ENCODE results near the gene CLDN6.
A peak's percentile ranks its signal among the peaks of the same experiment; 100 is the strongest.

CLDN6 gene

DNA sequence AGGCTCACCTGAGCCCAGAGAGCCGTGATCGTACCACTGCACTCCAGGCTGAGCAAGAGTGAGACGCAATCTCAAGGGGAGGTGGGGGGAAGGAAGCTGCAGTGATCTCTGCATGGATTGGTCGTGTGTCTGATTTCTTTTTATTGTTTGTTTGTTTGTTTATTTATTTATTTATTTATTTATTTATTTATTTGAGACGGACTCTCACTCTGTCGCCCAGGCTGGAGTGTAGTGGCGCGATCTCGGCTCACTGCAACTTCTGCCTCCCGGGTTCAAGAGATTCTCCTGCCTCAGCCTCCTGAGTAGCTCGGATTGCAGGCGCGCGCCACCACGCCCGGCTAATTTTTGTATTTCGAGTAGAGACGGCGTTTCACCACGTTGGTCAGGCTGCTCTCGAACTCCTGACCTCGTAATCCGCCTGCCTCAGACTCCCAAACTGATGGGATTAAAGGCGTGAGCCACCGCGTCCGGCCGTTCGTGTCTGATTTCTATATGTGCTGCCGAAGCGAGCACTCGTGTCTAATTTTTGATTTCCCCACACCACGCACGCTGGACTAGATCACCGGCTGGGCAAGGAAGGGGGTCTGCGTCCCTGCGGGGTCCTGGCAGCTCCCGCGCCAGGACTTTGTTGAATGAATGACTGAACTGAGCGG lies 1.7 kb upstream of the CLDN6 start:
- peaks cover 12% of the 10 kb centered on the region for H3K4me1 ChIP-seq (ENCODE audit: control insufficient read depth, low read depth, low read length)
- H3K23ac ChIP-seq (ENCODE audit: low read length): no peak overlapping the region
- peak overlapping the region; percentile 69 for H3K9ac ChIP-seq (ENCODE audit: low read length)
- peaks cover 21% of the 10 kb centered on the region for H3K79me2 ChIP-seq (ENCODE audit: control insufficient read depth, insufficient read depth, low read length)
- H3K56ac ChIP-seq (ENCODE audit: low read length): peak overlapping the region; percentile 85
- no peak overlapping the region for H3K18ac ChIP-seq (ENCODE audit: low read length)
- H2BK5ac ChIP-seq (ENCODE audit: low read length): peak overlapping the region; percentile 23
- H3K27ac ChIP-seq (ENCODE audit: low read depth, low read length): no peak overlapping the region
- peak overlapping the region; percentile 83 for H3K4me2 ChIP-seq (ENCODE audit: low read length)
- H2BK120ac ChIP-seq (ENCODE audit: low read depth, low read length): no peak overlapping the region
- no CpG with 5 or more reads among the region's 40 CpGs for WGBS (ENCODE audit: extremely low coverage, insufficient coverage, low lambda C conversion rate)
- H3K4ac ChIP-seq (ENCODE audit: low read depth, low read length): no peak overlapping the region
- H2AK5ac ChIP-seq (ENCODE audit: low read length): no peak overlapping the region
- H2BK15ac ChIP-seq (replicated peaks; ENCODE audit: low read depth): no peak overlapping the region
- no peaks in the 10 kb centered on the region for H3K27me3 ChIP-seq (ENCODE audit: insufficient read depth, low read length, poor library complexity)
- peaks cover 2% of the 10 kb centered on the region for H3K36me3 ChIP-seq (ENCODE audit: control insufficient read depth, insufficient read depth, low read length)
- H4K8ac ChIP-seq (ENCODE audit: low read depth, low read length): no peak overlapping the region
- no peak overlapping the region for H4K5ac ChIP-seq (ENCODE audit: low read length)
- no peak overlapping the region for H3K4me3 ChIP-seq (ENCODE audit: low read length)
- peaks cover 8% of the 10 kb centered on the region for H3K79me1 ChIP-seq (ENCODE audit: low read length)
- DNase-seq: no peak

DNA sequence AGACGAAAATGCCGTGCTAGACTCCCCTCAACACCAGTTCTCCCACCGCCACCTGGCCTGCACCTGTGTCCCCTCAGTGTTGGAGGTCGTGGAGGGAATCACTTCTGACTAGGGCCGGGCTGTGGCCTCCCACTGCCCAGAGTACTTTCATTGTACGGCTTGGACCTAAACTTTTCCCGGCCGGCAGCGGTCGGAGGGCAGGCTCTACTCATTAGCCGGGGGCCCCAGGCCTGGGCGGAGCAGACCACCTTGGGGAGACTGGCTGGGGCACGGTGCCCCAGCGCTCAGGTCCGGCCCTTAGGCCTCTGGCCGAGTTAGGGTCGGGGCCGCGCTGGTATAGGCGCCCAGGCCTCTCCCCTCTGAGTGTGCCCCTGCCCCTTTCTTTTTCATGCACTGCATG lies 639 bp downstream of the CLDN6 start:
- Histone ChIP-seq H4K5ac (ENCODE audit: low read length) (no peak overlapping the region), H2BK120ac (ENCODE audit: low read depth, low read length) (no peak overlapping the region), H3K4me2 (ENCODE audit: low read length) (peak overlapping the region; percentile 94), H3K79me2 (ENCODE audit: control insufficient read depth, insufficient read depth, low read length) (peaks cover 21% of the 10 kb centered on the region), H3K56ac (ENCODE audit: low read length) (peak overlapping the region; percentile 97), H2BK15ac (replicated peaks; ENCODE audit: low read depth) (no peak overlapping the region), H3K4ac (ENCODE audit: low read depth, low read length) (peak overlapping the region; percentile 93), H3K9ac (ENCODE audit: low read length) (peak overlapping the region; percentile 98), H3K79me1 (ENCODE audit: low read length) (peaks cover 3% of the 10 kb centered on the region), H3K23ac (ENCODE audit: low read length) (peak overlapping the region; percentile 29), H3K27me3 (ENCODE audit: insufficient read depth, low read length, poor library complexity) (no peaks in the 10 kb centered on the region), H2BK5ac (ENCODE audit: low read length) (peak overlapping the region; percentile 76), H3K4me3 (ENCODE audit: low read length) (peak overlapping the region; percentile 89), H3K4me1 (ENCODE audit: control insufficient read depth, low read depth, low read length) (peaks cover 3% of the 10 kb centered on the region), H3K36me3 (ENCODE audit: control insufficient read depth, insufficient read depth, low read length) (peaks cover 2% of the 10 kb centered on the region), H3K27ac (ENCODE audit: low read depth, low read length) (peak overlapping the region; percentile 60), H2AK5ac (ENCODE audit: low read length) (peak overlapping the region; percentile 69), H3K18ac (ENCODE audit: low read length) (peak overlapping the region; percentile 70), H4K8ac (ENCODE audit: low read depth, low read length) (no peak overlapping the region)
- no peak for DNase-seq
- WGBS (ENCODE audit: extremely low coverage, insufficient coverage, low lambda C conversion rate): no CpG with 5 or more reads among the region's 20 CpGs

DNA sequence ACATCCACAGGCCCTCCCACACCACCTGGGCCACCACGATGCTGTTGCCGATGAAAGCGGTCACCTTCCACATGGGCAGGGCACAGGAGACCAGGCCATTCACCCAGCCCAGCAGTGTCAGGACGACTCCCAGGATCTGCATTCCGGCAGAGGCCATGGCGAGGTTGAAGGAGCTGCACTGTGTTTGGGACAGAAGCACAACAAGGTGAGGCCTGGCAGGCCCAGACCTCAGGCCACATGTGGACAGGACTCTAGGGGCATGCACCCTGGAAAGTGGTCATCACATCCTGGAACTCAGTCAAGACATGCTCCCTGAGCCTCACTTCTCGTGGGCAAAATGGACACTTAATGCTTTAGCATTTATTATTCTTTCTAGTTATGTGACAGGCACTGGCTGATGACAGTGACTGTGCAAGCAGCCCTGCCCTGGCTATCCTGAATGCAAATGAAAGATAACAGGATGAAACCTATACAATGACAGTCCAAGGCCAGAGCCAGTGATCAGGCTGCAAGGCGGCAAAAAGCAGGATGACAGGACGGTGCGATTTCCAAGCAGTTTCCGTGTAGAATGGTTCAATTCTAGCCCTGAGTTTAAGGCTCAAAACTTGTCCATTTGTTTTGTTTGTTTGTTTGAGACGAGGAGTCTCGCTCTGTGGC lies 2.0 kb downstream of the CLDN6 start:
- H4K8ac ChIP-seq (ENCODE audit: low read depth, low read length): no peak overlapping the region
- H3K36me3 ChIP-seq (ENCODE audit: control insufficient read depth, insufficient read depth, low read length): peaks cover 2% of the 10 kb centered on the region
- peak overlapping the region; percentile 9 for H3K9ac ChIP-seq (ENCODE audit: low read length)
- H3K27me3 ChIP-seq (ENCODE audit: insufficient read depth, low read length, poor library complexity): no peaks in the 10 kb centered on the region
- no peak overlapping the region for H2BK15ac ChIP-seq (replicated peaks; ENCODE audit: low read depth)
- H3K27ac ChIP-seq (ENCODE audit: low read depth, low read length): no peak overlapping the region
- no peak overlapping the region for H2AK5ac ChIP-seq (ENCODE audit: low read length)
- DNase-seq: no peak
- H3K18ac ChIP-seq (ENCODE audit: low read length): no peak overlapping the region
- no peak overlapping the region for H3K4me2 ChIP-seq (ENCODE audit: low read length)
- no peak overlapping the region for H3K4ac ChIP-seq (ENCODE audit: low read depth, low read length)
- no peaks in the 10 kb centered on the region for H3K4me1 ChIP-seq (ENCODE audit: control insufficient read depth, low read depth, low read length)
- peaks cover 21% of the 10 kb centered on the region for H3K79me2 ChIP-seq (ENCODE audit: control insufficient read depth, insufficient read depth, low read length)
- H3K79me1 ChIP-seq (ENCODE audit: low read length): peaks cover 3% of the 10 kb centered on the region
- H2BK5ac ChIP-seq (ENCODE audit: low read length): no peak overlapping the region
- no peak overlapping the region for H4K5ac ChIP-seq (ENCODE audit: low read length)
- no peak overlapping the region for H3K23ac ChIP-seq (ENCODE audit: low read length)
- no peak overlapping the region for H3K56ac ChIP-seq (ENCODE audit: low read length)
- no peak overlapping the region for H3K4me3 ChIP-seq (ENCODE audit: low read length)
- H2BK120ac ChIP-seq (ENCODE audit: low read depth, low read length): no peak overlapping the region
- no CpG with 5 or more reads among the region's 13 CpGs for WGBS (ENCODE audit: extremely low coverage, insufficient coverage, low lambda C conversion rate)

DNA sequence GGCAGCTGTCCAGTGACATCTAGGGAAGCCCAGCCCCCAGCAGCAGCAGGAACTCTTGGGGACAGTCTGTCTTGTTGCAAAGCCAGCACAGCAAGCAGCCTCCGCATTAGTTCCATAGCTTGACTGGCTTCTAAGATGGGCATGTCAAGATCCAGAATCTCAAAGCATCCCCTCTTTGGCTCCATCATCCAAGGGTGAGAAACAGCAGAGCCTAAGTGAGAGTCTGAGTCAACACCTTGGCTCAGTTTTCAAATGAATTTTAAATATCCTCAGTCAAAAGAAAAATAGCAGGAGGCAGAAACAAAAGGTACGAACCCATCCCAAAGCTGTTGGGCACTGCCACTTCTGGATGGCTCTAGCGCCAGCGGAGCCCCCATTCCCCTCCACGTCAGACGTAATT lies 3.0 kb downstream of the CLDN6 start:
- no peak overlapping the region for H3K4me2 ChIP-seq (ENCODE audit: low read length)
- no peak overlapping the region for H2BK5ac ChIP-seq (ENCODE audit: low read length)
- WGBS (ENCODE audit: extremely low coverage, insufficient coverage, low lambda C conversion rate): no CpG with 5 or more reads among the region's 6 CpGs
- H3K23ac ChIP-seq (ENCODE audit: low read length): no peak overlapping the region
- H3K56ac ChIP-seq (ENCODE audit: low read length): no peak overlapping the region
- no peak overlapping the region for H3K4ac ChIP-seq (ENCODE audit: low read depth, low read length)
- H3K27me3 ChIP-seq (ENCODE audit: insufficient read depth, low read length, poor library complexity): no peaks in the 10 kb centered on the region
- no peak overlapping the region for H2AK5ac ChIP-seq (ENCODE audit: low read length)
- no peaks in the 10 kb centered on the region for H3K4me1 ChIP-seq (ENCODE audit: control insufficient read depth, low read depth, low read length)
- no peak overlapping the region for H4K5ac ChIP-seq (ENCODE audit: low read length)
- DNase-seq: no peak
- no peak overlapping the region for H3K27ac ChIP-seq (ENCODE audit: low read depth, low read length)
- H3K79me1 ChIP-seq (ENCODE audit: low read length): peaks cover 3% of the 10 kb centered on the region
- H4K8ac ChIP-seq (ENCODE audit: low read depth, low read length): no peak overlapping the region
- H3K79me2 ChIP-seq (ENCODE audit: control insufficient read depth, insufficient read depth, low read length): peaks cover 17% of the 10 kb centered on the region
- no peak overlapping the region for H3K9ac ChIP-seq (ENCODE audit: low read length)
- H3K36me3 ChIP-seq (ENCODE audit: control insufficient read depth, insufficient read depth, low read length): peaks cover 2% of the 10 kb centered on the region
- no peak overlapping the region for H2BK15ac ChIP-seq (replicated peaks; ENCODE audit: low read depth)
- no peak overlapping the region for H3K18ac ChIP-seq (ENCODE audit: low read length)
- no peak overlapping the region for H3K4me3 ChIP-seq (ENCODE audit: low read length)
- no peak overlapping the region for H2BK120ac ChIP-seq (ENCODE audit: low read depth, low read length)

DNA sequence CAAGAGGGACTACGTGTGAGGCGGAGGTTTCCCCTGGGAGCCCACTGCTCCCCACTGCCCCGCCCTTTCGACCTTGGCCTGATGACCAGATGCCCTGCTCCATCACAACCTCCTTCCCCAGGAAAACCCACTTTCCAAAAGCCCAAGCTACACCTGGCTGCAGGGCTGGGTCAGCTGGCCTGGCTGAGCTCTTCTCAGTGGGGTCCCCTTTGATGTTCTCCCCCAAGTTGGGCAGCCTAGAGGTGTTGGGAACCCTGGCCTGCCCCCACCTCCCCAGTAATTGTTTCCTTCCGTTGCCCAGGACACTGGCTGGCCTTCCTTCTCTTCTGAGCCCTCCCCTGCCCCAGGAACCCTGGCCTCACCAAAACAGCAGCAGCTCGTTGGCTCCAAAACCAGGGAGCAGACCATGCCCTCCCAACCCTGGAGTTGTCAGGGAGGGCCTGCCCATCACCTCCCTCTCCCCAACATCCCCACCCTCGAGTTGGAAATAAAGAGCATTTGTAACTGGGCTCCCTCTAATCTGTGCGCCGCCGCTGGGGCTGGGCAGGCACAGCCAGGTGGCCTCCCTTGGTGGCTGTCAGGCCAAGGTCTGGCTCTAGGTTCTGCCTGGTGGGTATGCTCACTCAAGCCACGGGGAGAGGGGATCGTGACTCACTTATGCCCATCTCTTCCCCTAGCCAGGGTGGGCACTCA lies 3.8 kb downstream of the CLDN6 start:
- H3K27ac ChIP-seq (ENCODE audit: low read depth, low read length): no peak overlapping the region
- H3K9ac ChIP-seq (ENCODE audit: low read length): no peak overlapping the region
- no peak overlapping the region for H3K23ac ChIP-seq (ENCODE audit: low read length)
- H3K4ac ChIP-seq (ENCODE audit: low read depth, low read length): no peak overlapping the region
- H3K4me3 ChIP-seq (ENCODE audit: low read length): no peak overlapping the region
- no peak overlapping the region for H3K18ac ChIP-seq (ENCODE audit: low read length)
- H3K27me3 ChIP-seq (ENCODE audit: insufficient read depth, low read length, poor library complexity): no peaks in the 10 kb centered on the region
- H3K36me3 ChIP-seq (ENCODE audit: control insufficient read depth, insufficient read depth, low read length): peaks cover 2% of the 10 kb centered on the region
- no peak overlapping the region for H4K8ac ChIP-seq (ENCODE audit: low read depth, low read length)
- peaks cover 17% of the 10 kb centered on the region for H3K79me2 ChIP-seq (ENCODE audit: control insufficient read depth, insufficient read depth, low read length)
- no peak overlapping the region for H3K56ac ChIP-seq (ENCODE audit: low read length)
- H2BK15ac ChIP-seq (replicated peaks; ENCODE audit: low read depth): no peak overlapping the region
- H3K79me1 ChIP-seq (ENCODE audit: low read length): peaks cover 3% of the 10 kb centered on the region
- DNase-seq: no peak
- WGBS (ENCODE audit: extremely low coverage, insufficient coverage, low lambda C conversion rate): no CpG with 5 or more reads among the region's 12 CpGs
- H3K4me2 ChIP-seq (ENCODE audit: low read length): no peak overlapping the region
- H4K5ac ChIP-seq (ENCODE audit: low read length): no peak overlapping the region
- H2BK5ac ChIP-seq (ENCODE audit: low read length): no peak overlapping the region
- no peaks in the 10 kb centered on the region for H3K4me1 ChIP-seq (ENCODE audit: control insufficient read depth, low read depth, low read length)
- no peak overlapping the region for H2AK5ac ChIP-seq (ENCODE audit: low read length)
- H2BK120ac ChIP-seq (ENCODE audit: low read depth, low read length): no peak overlapping the region
